Measurements from ENCODE around the gene LRP1B. TPM values are rescaled to one million over a fixed set of nuclear protein-coding genes. Genes with fewer than 3 reads are reported as not detected.

LRP1B gene
- total and polyA plus RNA-seq, 2 donors (not counting 1 experiment from before 2014, with no cell fraction given), result under 0.01 to 0.01 TPM

GRCh38 chr2:140465301-140465700, 1665.5 kb downstream of the LRP1B start:
- no peak overlapping the region for H2AFZ ChIP-seq (ENCODE audit: low read length)
- H3K9me3 ChIP-seq (ENCODE audit: control insufficient read depth, insufficient read depth, low read depth, low read length), result no peaks in the 10 kb centered on the region
- no peaks in the 10 kb centered on the region for H3K4me1 ChIP-seq (ENCODE audit: control insufficient read depth, extremely low read depth, insufficient read depth, low read length)
- no peak overlapping the region for H3K4me2 ChIP-seq (ENCODE audit: extremely low read depth, insufficient read depth, low read length)
- no peaks in the 10 kb centered on the region for H3K36me3 ChIP-seq (ENCODE audit: control insufficient read depth, insufficient read depth, low read length)
- H3K27me3 ChIP-seq (ENCODE audit: control insufficient read depth, insufficient read depth, low read length), result no peaks in the 10 kb centered on the region
- H3K79me2 ChIP-seq (ENCODE audit: control insufficient read depth, insufficient read depth, low read length), result no peaks in the 10 kb centered on the region
- no peak for DNase-seq (ENCODE audit: low read depth in 2 of 2)
- no peaks in the 10 kb centered on the region for H4K20me1 ChIP-seq (ENCODE audit: control insufficient read depth, extremely low read depth, insufficient read depth, low read length)
- no peak overlapping the region for H3K9ac ChIP-seq (ENCODE audit: insufficient read depth, low read length)
- H3K4me3 ChIP-seq (replicated peaks in 1 of 4; ENCODE audit: control extremely low read depth in 1 of 4, insufficient read depth in 1 of 4, low read depth in 3 of 4, low read length in 4 of 4), result no peak overlapping the region
- no peak overlapping the region for H3K27ac ChIP-seq (ENCODE audit: insufficient read depth, low read length)
- no peak for TF ChIP-seq EZH2 (IDR thresholded peaks at IDR 0.05; ENCODE audit: low read length, missing control alignments)
- no peak for TF ChIP-seq CTCF (conservative IDR thresholded peaks at IDR 0.05 in 1 of 2, IDR thresholded peaks at IDR 0.05 in 1 of 2; ENCODE audit: low read depth in 1 of 2, low read length in 2 of 2)

- Histone ChIP-seq H3K4me2 (ENCODE audit: extremely low read depth, insufficient read depth, low read length) (no peak overlapping the region), H3K4me1 (ENCODE audit: control insufficient read depth, extremely low read depth, insufficient read depth, low read length) (no peaks in the 10 kb centered on the region), H4K20me1 (ENCODE audit: control insufficient read depth, extremely low read depth, insufficient read depth, low read length) (no peaks in the 10 kb centered on the region), H2AFZ (ENCODE audit: low read length) (no peak overlapping the region), H3K27ac (ENCODE audit: insufficient read depth, low read length) (no peak overlapping the region), H3K9ac (ENCODE audit: insufficient read depth, low read length) (no peak overlapping the region), H3K27me3 (ENCODE audit: control insufficient read depth, insufficient read depth, low read length) (no peaks in the 10 kb centered on the region), H3K9me3 (ENCODE audit: control insufficient read depth, insufficient read depth, low read depth, low read length) (no peaks in the 10 kb centered on the region), H3K79me2 (ENCODE audit: control insufficient read depth, insufficient read depth, low read length) (no peaks in the 10 kb centered on the region), H3K36me3 (ENCODE audit: control insufficient read depth, insufficient read depth, low read length) (no peaks in the 10 kb centered on the region), H3K4me3 (replicated peaks in 1 of 4; ENCODE audit: control extremely low read depth in 1 of 4, insufficient read depth in 1 of 4, low read depth in 3 of 4, low read length in 4 of 4) (no peak overlapping the region)
- TF ChIP-seq CTCF (conservative IDR thresholded peaks at IDR 0.05 in 1 of 2, IDR thresholded peaks at IDR 0.05 in 1 of 2; ENCODE audit: low read depth in 1 of 2, low read length in 2 of 2) (no peak), EZH2 (IDR thresholded peaks at IDR 0.05; ENCODE audit: low read length, missing control alignments) (no peak)
- DNase-seq (ENCODE audit: low read depth in 2 of 2), result no peak
These were observed 1667.8 kb downstream of the LRP1B start for GRCh38 chr2:140462990-140463389.

GRCh38 chr2:140457483-140457882, 1673.3 kb downstream of the LRP1B start:
- Histone ChIP-seq H3K9me3 (ENCODE audit: control insufficient read depth, insufficient read depth, low read depth, low read length) (no peaks in the 10 kb centered on the region), H3K4me3 (replicated peaks in 1 of 4; ENCODE audit: control extremely low read depth in 1 of 4, insufficient read depth in 1 of 4, low read depth in 3 of 4, low read length in 4 of 4) (no peak overlapping the region), H3K36me3 (ENCODE audit: control insufficient read depth, insufficient read depth, low read length) (no peaks in the 10 kb centered on the region), H4K20me1 (ENCODE audit: control insufficient read depth, extremely low read depth, insufficient read depth, low read length) (no peaks in the 10 kb centered on the region), H3K9ac (ENCODE audit: insufficient read depth, low read length) (no peak overlapping the region), H3K27me3 (ENCODE audit: control insufficient read depth, insufficient read depth, low read length) (no peaks in the 10 kb centered on the region), H3K79me2 (ENCODE audit: control insufficient read depth, insufficient read depth, low read length) (no peaks in the 10 kb centered on the region), H3K4me1 (ENCODE audit: control insufficient read depth, extremely low read depth, insufficient read depth, low read length) (no peaks in the 10 kb centered on the region), H3K4me2 (ENCODE audit: extremely low read depth, insufficient read depth, low read length) (no peak overlapping the region), H3K27ac (ENCODE audit: insufficient read depth, low read length) (no peak overlapping the region), H2AFZ (ENCODE audit: low read length) (no peak overlapping the region)
- TF ChIP-seq CTCF (conservative IDR thresholded peaks at IDR 0.05 in 1 of 2, IDR thresholded peaks at IDR 0.05 in 1 of 2; ENCODE audit: low read depth in 1 of 2, low read length in 2 of 2) (no peak), EZH2 (IDR thresholded peaks at IDR 0.05; ENCODE audit: low read length, missing control alignments) (no peak)
- DNase-seq (ENCODE audit: low read depth in 2 of 2), result peak in 1 of 2 donors; percentile 25

Data from fibroblast of lung (primary cell).